Daoy (cell line): Measurements from ENCODE around the gene CAMK2G. TPM values are rescaled to one million over a fixed set of nuclear protein-coding genes. Genes with fewer than 3 reads are reported as not detected.
"Not testable (repeated sequence)": the region's sequence is repeated elsewhere in the genome, so short reads cannot be mapped to it uniquely, and the experiment has no call there.

ENCODE experiments used
- DNase-seq: peaks from one replicate; pipeline ENCODE4 v3.0.0-alpha.2; 2015; ENCODE audit warnings: low read depth
- total RNA-seq: library from RNA; depleted of rRNA; stranded (reverse); fragments of >200 nt; shearing (Covaris generic); gene quantifications from 2 replicates; pipeline ENCODE4 v1.2.3, GENCODE V29; 2014; rRNA removed

Gene CAMK2G
- 12.2 and 14.6 TPM in 2 replicates for total RNA-seq

DNA sequence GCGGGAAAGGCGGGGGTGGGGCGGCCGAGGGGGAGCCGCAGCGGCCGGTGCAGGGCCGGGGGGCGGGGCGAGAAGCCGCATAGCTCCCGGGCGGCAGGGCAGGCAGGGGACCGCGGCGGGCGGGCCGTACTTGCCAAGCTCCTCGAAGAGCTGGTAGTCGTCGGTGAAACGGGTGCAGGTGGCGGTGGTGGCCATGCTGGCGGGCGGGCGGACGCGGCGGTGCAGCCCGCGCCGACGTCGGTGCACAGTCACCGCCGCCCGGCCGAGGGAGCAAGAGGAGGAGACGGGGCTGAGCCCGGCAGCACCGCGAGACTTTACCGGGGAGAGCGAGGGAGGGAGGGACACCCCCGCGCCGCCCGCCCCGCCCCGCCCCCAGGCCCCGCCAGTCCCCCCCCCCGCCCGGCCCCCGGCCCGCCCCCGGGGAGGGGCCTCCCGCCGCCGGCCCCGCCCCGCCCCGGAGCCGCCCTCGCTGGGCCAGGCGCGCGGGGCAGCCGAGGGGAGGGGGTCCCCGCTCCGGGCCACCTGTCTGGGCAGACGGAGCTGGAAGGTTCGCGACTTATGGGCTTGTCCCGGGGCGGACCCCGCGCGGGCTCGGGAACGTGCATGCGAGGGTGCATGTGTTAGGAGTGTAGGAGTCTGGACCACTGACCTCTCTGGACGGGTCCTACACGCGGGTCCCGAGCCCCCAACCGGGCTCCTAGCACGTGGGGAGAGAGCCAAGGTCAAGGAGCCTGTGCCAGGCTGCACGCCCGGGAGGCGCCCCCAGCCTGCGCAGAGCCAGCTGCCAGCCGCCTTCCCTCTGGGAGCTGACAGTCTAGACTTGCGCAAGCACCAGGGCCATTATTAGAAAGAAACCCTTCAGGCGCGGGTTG is at the start of gene CAMK2G:
TSS of gene CAMK2G (minus strand) at position 289 of the 872 bp plus-strand sequence. CDS start at position 195, 94 bp downstream.
- peak; percentile 87 for DNase-seq

GRCh38 chr10:73922864-73923133 is 48.4 kb upstream of the CAMK2G start:
- DNase-seq = no peak

DNA sequence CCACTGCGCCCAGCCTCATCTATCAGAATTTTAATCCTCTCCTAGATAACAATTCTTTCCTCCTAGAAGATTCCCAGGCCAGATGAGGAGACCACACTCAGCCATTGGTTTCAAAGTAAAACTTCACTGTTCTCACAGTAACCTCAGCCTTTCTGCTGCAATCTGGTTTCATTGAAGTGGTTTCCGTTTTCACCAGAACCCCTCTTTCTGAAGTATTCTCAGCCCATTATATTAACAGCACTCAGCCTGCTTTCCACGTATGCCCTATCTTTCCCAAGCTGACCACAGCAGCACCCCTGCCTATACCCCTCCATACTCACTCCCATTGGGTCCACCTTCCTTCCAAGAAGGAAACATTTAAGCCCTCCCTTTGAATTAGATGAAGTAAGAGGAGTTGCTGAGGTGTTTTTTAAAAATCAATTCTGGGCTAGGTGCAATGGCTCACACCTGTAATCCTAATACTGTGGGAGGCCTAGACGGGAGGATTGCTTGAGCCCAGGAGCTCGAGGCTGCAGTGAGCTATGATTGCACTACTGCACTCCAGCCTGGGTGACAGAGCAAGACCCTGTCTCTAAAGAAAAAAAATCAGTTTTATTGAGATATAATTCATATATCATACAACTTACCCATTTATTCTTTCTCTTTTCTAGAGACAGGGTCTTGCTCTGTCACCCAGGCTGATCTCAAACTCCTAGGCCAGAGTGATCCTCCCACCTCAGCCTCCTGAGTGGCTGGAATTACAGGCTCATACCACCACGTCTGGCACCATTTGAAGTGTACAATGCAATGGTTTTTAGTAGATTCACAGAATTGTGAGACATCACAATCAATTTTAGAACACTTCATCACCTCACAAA is 47.9 kb upstream of the CAMK2G start:
- DNase-seq = no peak

- DNase-seq = peak; percentile 15
These were observed 45.7 kb upstream of the CAMK2G start for GRCh38 chr10:73920089-73920488.

- DNase-seq = not testable (repeated sequence)
These were observed 45.1 kb upstream of the CAMK2G start for GRCh38 chr10:73919481-73919880.

GRCh38 chr10:73917566-73918305 is 43.4 kb upstream of the CAMK2G start:
- DNase-seq = peak; percentile 32

DNA sequence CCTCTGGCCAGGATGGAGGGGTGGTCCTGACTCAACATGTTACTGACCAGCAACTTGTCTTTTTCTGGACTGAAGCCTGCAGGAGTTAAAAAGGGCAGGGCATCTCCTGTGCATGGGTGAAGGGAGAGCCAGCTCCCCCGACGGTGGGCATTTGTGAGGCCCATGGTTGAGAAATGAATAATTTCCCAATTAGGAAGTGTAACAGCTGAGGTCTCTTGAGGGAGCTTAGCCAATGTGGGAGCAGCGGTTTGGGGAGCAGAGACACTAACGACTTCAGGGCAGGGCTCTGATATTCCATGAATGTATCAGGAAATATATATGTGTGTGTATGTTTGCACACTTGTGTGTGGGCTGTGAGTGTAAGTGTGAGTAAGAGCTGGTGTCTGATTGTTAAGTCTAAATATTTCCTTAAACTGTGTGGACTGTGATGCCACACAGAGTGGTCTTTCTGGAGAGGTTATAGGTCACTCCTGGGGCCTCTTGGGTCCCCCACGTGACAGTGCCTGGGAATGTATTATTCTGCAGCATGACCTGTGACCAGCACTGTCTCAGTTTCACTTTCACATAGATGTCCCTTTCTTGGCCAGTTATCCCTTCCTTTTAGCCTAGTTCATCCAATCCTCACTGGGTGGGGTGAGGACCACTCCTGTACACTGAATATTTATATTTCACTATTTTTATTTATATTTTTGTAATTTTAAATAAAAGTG is 42.6 kb upstream of the CAMK2G start:
- DNase-seq = peak; percentile 9

DNA sequence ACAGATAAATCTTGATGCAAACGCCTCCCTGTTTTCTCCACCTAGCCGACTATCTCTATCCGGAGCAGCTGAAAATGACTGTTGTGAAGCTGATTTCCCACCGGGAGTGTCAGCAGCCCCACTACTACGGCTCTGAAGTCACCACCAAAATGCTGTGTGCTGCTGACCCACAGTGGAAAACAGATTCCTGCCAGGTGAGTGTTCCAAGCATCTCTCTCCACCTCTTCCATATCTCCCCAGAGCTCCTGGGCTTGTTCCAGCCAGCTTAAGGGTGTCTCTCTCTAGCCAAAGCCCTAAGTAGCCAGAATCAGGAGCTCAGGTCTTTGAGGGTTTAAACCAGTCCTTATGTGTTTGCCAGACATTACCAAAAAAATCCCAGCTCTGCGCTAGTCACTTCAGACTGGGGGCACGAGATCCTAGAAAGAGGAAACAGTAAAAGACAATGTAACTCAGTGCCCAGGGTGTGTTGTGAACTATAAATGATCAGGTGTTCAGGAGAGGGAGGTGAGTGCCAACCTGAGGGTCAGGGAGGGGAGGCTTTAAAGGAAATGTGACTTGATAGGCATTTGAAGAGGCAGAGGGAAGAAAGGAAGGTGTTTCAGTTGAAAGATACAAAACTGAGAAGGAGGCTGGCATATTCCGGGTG is 41.0 kb upstream of the CAMK2G start:
- DNase-seq = no peak

DNA sequence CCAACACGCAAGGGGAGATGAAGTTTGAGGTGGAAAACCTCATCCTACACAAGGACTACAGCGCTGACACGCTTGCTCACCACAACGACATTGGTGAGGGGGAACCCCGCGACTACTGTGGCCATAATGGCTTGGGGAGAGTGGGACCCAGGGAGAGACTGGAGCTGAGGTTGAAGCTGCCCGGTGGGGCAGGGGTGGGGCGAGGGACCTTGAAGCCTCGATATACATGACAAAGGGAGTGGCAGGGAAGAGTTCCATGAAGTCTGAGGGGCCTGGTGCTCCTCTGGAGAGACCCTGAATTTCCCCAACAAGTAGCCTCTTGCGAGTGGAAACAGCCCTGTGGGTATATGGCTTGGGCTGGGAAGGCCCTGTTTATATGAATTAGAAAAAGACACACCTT is 39.7 kb upstream of the CAMK2G start:
- peak; percentile 2 for DNase-seq

DNA sequence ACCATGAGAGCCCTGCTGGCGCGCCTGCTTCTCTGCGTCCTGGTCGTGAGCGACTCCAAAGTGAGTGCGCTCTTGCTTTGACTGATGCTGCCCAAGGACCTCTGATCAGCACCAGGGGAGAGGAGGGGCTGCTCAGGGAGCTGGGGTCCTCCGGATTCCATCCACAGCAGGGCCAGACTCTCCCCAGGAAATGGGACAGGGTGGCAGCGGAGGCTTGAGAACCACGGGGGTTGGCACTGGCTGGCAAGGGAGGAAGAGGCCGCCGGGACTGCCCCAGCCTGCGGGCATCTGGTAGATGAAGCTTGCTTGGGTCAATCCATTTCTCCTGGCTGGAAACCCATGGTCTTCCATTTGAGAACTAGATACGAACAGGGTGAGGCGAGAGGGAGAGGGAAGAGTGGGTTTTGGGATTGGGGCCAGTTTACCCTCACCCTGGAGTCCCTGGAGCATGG is 37.2 kb upstream of the CAMK2G start:
- DNase-seq = no peak

GRCh38 chr10:73910764-73911552 is 36.6 kb upstream of the CAMK2G start, which contains the start of gene PLAU:
TSS of gene PLAU (plus strand) at chr10:73911132. CDS start at chr10:73911556, 424 bp downstream.
- DNase-seq = peak; percentile 66

DNA sequence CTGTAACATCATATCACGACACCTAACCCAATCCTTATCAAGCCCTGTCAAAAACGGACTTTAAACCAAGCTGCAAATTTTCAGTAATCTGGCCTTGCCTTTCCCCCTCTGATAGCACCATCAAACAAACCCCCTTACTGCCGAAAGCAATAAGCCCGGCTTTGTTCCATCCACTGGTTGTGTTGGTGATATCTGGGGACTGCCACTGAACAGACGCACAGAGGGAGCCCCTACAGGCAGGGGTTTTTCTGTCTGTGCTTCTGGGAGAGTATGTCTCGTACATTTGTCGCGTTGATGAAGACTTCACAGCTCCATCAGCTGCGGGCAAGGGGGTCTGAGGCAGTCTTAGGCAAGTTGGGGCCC is 36.0 kb upstream of the CAMK2G start:
- peak; percentile 51 for DNase-seq

DNA sequence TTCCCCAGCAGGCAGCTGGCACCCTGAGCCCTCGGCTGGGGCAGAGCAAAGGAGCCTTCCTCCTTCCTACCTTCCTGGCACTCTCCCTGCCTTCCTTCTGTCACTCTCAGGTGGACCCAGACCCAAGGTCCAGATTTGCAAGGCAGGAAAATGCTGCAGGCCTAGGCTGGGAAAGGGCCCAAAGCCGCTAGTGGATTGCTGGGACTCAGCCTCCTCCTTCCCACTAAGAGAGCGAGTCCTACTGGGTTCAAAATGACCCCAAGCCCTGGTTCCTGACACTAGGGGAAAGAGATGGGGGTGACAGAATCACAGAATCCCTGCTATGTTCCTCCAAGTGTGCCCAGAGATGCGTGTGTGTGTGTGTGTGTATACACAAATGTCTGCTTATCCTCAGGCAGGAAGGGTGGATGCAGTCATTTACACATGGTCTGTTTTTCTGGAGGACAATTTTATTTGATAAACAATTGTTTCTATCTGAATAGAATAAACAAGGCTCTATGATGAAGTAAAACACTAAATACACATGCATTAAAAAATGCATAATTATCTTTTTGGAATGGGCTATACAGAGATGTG is 35.3 kb upstream of the CAMK2G start:
- DNase-seq = no peak

- DNase-seq = peak; percentile 97
These were observed 34.6 kb upstream of the CAMK2G start for GRCh38 chr10:73908853-73909539.

DNA sequence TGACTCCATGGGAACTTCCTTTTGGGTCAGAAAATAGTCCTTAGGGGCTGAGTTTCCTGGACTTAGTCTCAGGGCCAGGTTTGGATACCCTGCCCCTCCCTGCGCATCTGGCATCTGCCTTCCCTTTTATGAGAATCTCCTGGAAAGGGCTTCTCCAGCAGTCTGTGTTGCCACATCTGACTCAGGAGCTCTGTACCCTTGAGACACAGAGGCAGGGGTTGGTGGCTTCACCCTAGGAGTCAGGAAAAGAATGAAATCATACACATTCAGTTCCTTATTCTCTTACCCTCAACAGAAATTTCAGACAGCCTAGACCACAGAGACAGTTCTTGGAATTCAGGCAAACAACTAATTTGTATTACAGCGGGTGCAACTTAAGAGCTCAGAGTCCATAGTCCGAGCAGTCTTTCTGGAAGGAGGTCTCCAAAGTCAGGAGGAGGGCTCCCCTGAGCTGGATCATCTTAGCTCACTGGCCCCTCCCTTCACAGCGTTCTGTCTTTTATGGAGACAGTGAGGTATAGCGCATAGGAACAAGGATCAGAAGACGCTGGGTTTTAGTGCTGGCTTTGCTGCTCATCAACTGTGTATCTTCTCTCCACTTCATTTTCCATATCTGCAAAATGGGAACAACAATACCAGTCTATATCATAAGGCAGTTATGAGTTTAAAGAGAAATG is 33.6 kb upstream of the CAMK2G start:
- DNase-seq = peak; percentile 79

GRCh38 chr10:73906524-73907447 is 32.4 kb upstream of the CAMK2G start:
- peak; percentile 96 for DNase-seq
